Stimulated activated memory B cell treated with anti-CD40 and anti-IgM and Interleukin-4, amounts not matched to agents 10 μg/mL and 1 μg/mL and 100 μg/mL, for 72 hours (primary cell): ENCODE results near the gene FSIP2.

Experiments used
- ATAC-seq: fragments of 150-1000 bp; cut with Tn5 transposase; 2 replicates; pipeline ENCODE4 v1.10.0; 2021
- H3K27ac Mint-ChIP-seq: one replicate; pipeline ENCODE4 v1.8.0; 2022; ENCODE audit warnings: mild to moderate bottlenecking, mixed read lengths
- H3K27me3 Mint-ChIP-seq: one replicate; pipeline ENCODE4 v1.8.0; 2022; ENCODE audit warnings: mixed read lengths
- H3K36me3 Mint-ChIP-seq: one replicate; pipeline ENCODE4 v1.8.0; 2022; ENCODE audit warnings: mixed read lengths
- H3K4me1 Mint-ChIP-seq: one replicate; pipeline ENCODE4 v1.8.0; 2022; ENCODE audit warnings: mixed read lengths
- H3K4me3 Mint-ChIP-seq: one replicate; pipeline ENCODE4 v1.8.0; 2022; ENCODE audit warnings: mild to moderate bottlenecking, moderate library complexity, mixed read lengths
- H3K9me3 Mint-ChIP-seq: one replicate; pipeline ENCODE4 v1.8.0; 2022; ENCODE audit warnings: mixed read lengths

Gene FSIP2

DNA sequence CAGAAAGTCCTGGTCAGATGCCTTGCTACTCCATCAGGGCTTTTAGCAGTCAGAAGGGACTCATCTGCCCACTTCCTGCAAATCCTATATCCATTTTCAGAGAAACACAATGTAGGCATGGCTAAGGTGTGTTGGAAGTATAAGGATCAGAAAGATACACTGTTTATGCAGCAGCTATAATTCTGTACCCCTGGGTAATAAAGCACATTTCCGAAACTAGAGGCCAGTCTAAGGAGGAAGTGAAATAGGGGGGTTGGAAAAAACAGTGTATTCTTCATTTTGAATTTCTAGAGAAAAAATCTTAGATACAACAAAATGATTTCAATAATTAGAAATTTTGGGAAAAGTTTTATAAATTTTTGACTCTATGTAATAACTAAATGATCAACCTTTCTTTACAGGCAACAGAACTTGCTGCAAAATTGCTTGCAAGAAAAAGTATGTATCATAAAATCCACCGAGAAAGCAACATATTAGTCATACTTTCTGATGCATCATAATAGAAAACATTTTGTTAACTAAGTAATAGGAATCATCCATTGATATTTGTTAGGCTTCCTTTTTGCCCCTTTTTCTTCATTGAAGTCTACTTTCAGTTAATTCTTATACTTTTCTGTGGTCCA lies 47.4 kb downstream of the FSIP2 start:
- Mint-ChIP-seq H3K27me3 (no peaks in the 10 kb centered on the region), H3K9me3 (no peaks in the 10 kb centered on the region), H3K36me3 (no peaks in the 10 kb centered on the region), H3K4me3 (no peak overlapping the region), H3K27ac (no peak overlapping the region), H3K4me1 (no peaks in the 10 kb centered on the region)
- ATAC-seq, result no peak

GRCh38 chr2:185787227-185788145 lies 48.9 kb downstream of the FSIP2 start:
- Mint-ChIP-seq H3K9me3 (no peaks in the 10 kb centered on the region), H3K4me1 (no peaks in the 10 kb centered on the region), H3K27me3 (no peaks in the 10 kb centered on the region), H3K36me3 (no peaks in the 10 kb centered on the region), H3K27ac (no peak overlapping the region), H3K4me3 (no peak overlapping the region)
- no peak for ATAC-seq

- H3K27me3 Mint-ChIP-seq, result no peaks in the 10 kb centered on the region
- no peak overlapping the region for H3K4me3 Mint-ChIP-seq
- no peaks in the 10 kb centered on the region for H3K9me3 Mint-ChIP-seq
- H3K36me3 Mint-ChIP-seq, result no peaks in the 10 kb centered on the region
- H3K27ac Mint-ChIP-seq, result no peak overlapping the region
- ATAC-seq, result no peak
- H3K4me1 Mint-ChIP-seq, result no peaks in the 10 kb centered on the region
Measured at GRCh38 chr2:185790361-185790760, 51.8 kb downstream of the FSIP2 start.

GRCh38 chr2:185793532-185794345 lies 55.1 kb downstream of the FSIP2 start:
- Mint-ChIP-seq H3K4me1 (no peaks in the 10 kb centered on the region), H3K36me3 (no peaks in the 10 kb centered on the region), H3K4me3 (no peak overlapping the region), H3K9me3 (no peaks in the 10 kb centered on the region), H3K27ac (no peak overlapping the region), H3K27me3 (no peaks in the 10 kb centered on the region)
- ATAC-seq, result no peak

- Mint-ChIP-seq H3K9me3 (no peaks in the 10 kb centered on the region), H3K4me1 (no peaks in the 10 kb centered on the region), H3K4me3 (no peak overlapping the region), H3K27me3 (no peaks in the 10 kb centered on the region), H3K27ac (no peak overlapping the region), H3K36me3 (no peaks in the 10 kb centered on the region)
- no peak for ATAC-seq
Measured at GRCh38 chr2:185796758-185797157, 58.2 kb downstream of the FSIP2 start.

GRCh38 chr2:185802926-185803325 lies 64.3 kb downstream of the FSIP2 start:
- no peaks in the 10 kb centered on the region for H3K36me3 Mint-ChIP-seq
- H3K27me3 Mint-ChIP-seq, result no peaks in the 10 kb centered on the region
- H3K4me3 Mint-ChIP-seq, result no peak overlapping the region
- no peaks in the 10 kb centered on the region for H3K4me1 Mint-ChIP-seq
- no peak for ATAC-seq
- H3K27ac Mint-ChIP-seq, result no peak overlapping the region
- H3K9me3 Mint-ChIP-seq, result no peaks in the 10 kb centered on the region

- ATAC-seq, result no peak
- no peak overlapping the region for H3K4me3 Mint-ChIP-seq
- H3K36me3 Mint-ChIP-seq, result peaks cover 4% of the 10 kb centered on the region
- H3K27ac Mint-ChIP-seq, result no peak overlapping the region
- no peaks in the 10 kb centered on the region for H3K27me3 Mint-ChIP-seq
- no peaks in the 10 kb centered on the region for H3K4me1 Mint-ChIP-seq
- no peaks in the 10 kb centered on the region for H3K9me3 Mint-ChIP-seq
Measured at GRCh38 chr2:185806783-185807182, 68.2 kb downstream of the FSIP2 start.

- no peak overlapping the region for H3K27ac Mint-ChIP-seq
- H3K27me3 Mint-ChIP-seq, result no peaks in the 10 kb centered on the region
- no peaks in the 10 kb centered on the region for H3K4me1 Mint-ChIP-seq
- H3K9me3 Mint-ChIP-seq, result no peaks in the 10 kb centered on the region
- no peak overlapping the region for H3K4me3 Mint-ChIP-seq
- peaks cover 4% of the 10 kb centered on the region for H3K36me3 Mint-ChIP-seq
- no peak for ATAC-seq
Measured at GRCh38 chr2:185807351-185807750, 68.7 kb downstream of the FSIP2 start.

DNA sequence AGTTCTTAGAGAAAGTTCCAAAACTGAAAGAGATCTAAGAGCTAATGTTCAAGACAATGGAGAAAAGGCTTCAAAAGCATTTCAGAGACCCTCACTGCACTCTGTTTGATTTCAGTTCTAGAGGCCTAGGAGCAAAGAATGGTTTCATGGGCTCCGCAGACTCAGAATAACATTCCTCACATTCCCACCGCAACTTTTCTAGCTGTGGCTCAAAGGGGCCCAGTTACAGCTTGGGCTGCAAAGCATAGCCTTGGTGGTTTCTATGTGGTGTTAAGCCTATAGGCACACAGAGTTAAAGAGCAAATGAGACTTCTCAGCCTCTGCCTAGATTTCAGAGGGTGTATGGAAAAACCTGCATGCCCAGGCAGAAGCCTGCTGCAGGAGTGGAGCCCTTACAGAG lies 73.0 kb downstream of the FSIP2 start:
- no peaks in the 10 kb centered on the region for H3K27me3 Mint-ChIP-seq
- H3K27ac Mint-ChIP-seq, result no peak overlapping the region
- ATAC-seq, result no peak
- no peak overlapping the region for H3K4me3 Mint-ChIP-seq
- H3K9me3 Mint-ChIP-seq, result peaks cover under 1% of the 10 kb centered on the region
- no peaks in the 10 kb centered on the region for H3K4me1 Mint-ChIP-seq
- H3K36me3 Mint-ChIP-seq, result peaks cover 11% of the 10 kb centered on the region

DNA sequence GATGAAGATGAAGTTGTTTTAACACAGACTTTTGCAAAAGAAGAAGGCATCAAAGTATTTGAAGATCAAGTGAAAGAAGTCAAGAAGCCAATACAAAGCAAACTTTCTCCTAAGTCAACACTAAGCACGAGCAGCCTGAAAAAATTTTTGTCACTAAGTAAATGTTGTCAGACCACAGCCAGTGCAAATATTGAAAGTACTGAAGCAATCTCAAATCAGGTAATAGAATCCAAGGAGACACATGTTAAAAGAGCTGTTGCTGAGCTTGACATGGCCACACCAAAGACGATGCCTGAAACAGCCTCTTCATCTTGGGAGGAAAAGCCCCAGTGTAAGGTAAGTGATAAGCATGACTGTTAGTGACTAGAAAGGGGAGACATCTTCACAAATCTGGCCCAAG lies 75.1 kb downstream of the FSIP2 start:
- no peaks in the 10 kb centered on the region for H3K27me3 Mint-ChIP-seq
- ATAC-seq, result no peak
- no peak overlapping the region for H3K4me3 Mint-ChIP-seq
- H3K4me1 Mint-ChIP-seq, result no peaks in the 10 kb centered on the region
- H3K9me3 Mint-ChIP-seq, result peaks cover 10% of the 10 kb centered on the region
- H3K27ac Mint-ChIP-seq, result no peak overlapping the region
- H3K36me3 Mint-ChIP-seq, result peaks cover 18% of the 10 kb centered on the region

GRCh38 chr2:185817991-185818390 lies 79.4 kb downstream of the FSIP2 start:
- H3K36me3 Mint-ChIP-seq, result peaks cover 14% of the 10 kb centered on the region
- H3K9me3 Mint-ChIP-seq, result peaks cover 14% of the 10 kb centered on the region
- no peak overlapping the region for H3K4me3 Mint-ChIP-seq
- no peak for ATAC-seq
- H3K4me1 Mint-ChIP-seq, result no peaks in the 10 kb centered on the region
- no peaks in the 10 kb centered on the region for H3K27me3 Mint-ChIP-seq
- no peak overlapping the region for H3K27ac Mint-ChIP-seq

DNA sequence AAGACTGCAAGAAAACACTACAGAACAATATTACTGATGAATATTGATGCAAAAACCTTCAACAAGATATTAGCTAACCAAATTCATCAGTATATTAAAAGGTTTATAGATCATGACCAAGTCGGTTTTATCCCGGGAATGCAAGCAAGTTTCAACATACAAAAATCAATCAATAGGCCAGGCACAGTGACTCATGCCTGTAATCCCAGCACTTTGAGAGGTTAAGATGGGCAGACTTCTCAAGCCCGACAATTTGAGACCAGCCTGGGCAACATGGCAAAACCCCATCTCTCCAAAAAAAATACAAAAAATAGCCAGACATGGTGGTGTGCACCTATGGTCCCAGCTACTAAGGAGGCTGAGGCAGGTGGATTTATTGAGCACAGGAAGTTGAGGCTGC lies 82.9 kb downstream of the FSIP2 start:
- no peaks in the 10 kb centered on the region for H3K4me1 Mint-ChIP-seq
- H3K9me3 Mint-ChIP-seq, result peaks cover 14% of the 10 kb centered on the region
- ATAC-seq, result no peak
- no peak overlapping the region for H3K27ac Mint-ChIP-seq
- no peak overlapping the region for H3K4me3 Mint-ChIP-seq
- H3K27me3 Mint-ChIP-seq, result no peaks in the 10 kb centered on the region
- H3K36me3 Mint-ChIP-seq, result peaks cover 8% of the 10 kb centered on the region

DNA sequence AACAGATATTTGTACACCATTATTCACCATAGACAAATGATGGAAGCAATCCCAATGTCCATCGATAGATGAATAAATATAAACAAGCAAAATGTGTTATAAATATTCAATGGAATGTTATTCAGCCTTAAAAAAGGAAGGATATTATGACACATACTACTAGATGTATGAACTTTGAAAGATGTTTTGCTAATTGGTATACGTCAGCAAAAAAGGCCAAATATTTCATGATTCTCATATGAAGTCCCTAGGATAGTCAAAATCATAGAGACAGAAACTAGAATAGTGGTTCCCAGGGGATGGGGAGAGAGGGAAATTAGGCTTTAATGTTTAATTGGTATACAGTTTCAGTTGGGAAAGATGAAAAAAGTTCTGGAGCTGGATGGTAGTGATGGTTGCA lies 85.2 kb downstream of the FSIP2 start:
- Mint-ChIP-seq H3K4me1 (no peaks in the 10 kb centered on the region), H3K27ac (no peak overlapping the region), H3K27me3 (no peaks in the 10 kb centered on the region), H3K4me3 (no peak overlapping the region), H3K36me3 (no peaks in the 10 kb centered on the region), H3K9me3 (peaks cover 5% of the 10 kb centered on the region)
- ATAC-seq, result no peak

DNA sequence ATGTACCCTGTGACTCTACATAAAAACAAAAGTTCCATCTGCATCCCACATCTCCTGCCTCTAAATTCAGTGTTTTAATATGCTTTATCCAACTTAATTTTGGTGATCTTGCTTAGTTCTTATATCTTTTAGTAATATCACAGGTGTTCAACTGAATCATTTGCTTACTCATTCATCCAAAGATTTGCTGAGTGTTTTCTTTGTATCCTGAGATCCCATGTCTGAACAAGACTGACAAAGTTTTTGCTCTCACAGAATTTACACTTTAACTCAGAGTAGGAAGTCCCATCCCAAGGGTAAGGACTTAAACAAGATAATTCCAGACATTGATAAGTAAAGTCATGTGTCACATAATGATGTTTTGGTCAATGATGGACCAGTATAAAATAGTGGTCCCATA lies 87.0 kb downstream of the FSIP2 start:
- Mint-ChIP-seq H3K9me3 (no peaks in the 10 kb centered on the region), H3K27ac (no peak overlapping the region), H3K4me1 (no peaks in the 10 kb centered on the region), H3K27me3 (no peaks in the 10 kb centered on the region), H3K36me3 (no peaks in the 10 kb centered on the region), H3K4me3 (no peak overlapping the region)
- ATAC-seq, result no peak

DNA sequence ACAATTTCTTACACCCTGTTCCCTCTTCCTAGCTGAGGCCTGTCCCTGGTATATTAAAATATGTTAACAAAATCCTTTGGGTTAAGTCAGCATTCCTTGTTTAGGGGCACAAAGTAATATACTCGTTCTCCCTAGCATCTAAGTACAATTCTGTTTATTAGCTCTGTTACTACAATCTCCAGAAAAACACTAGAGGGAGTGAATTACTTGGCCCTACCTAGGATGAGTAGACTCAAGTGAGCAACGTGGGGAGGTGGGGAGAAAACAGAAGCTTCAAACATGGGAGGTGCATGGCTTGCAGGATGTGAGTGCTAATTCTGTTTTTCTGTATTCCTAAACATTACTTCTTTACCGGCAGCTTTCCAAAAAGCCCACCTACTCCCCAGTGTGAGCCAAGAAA lies 89.7 kb downstream of the FSIP2 start:
- no peaks in the 10 kb centered on the region for H3K36me3 Mint-ChIP-seq

More for the DNA sequence above, 89.7 kb downstream of the FSIP2 start:
- Mint-ChIP-seq H3K27ac (no peak overlapping the region), H3K27me3 (no peaks in the 10 kb centered on the region), H3K4me3 (no peak overlapping the region), H3K9me3 (no peaks in the 10 kb centered on the region), H3K4me1 (no peaks in the 10 kb centered on the region)
- no peak for ATAC-seq
